HCT116 (cell line): ENCODE results near the gene SRPX. TPM values are rescaled to one million over a fixed set of nuclear protein-coding genes. Genes with fewer than 3 reads are reported as not detected.

ENCODE experiments used
- ATAC-seq: fragments of 200-7000 bp; cut with Tn5 transposase; 2 replicates; pipeline ENCODE4 v1.9.1; 2020; ENCODE audit warnings: mild to moderate bottlenecking, moderate library complexity
- BruUV-seq: library from RNA; stranded (reverse); fragments of 400-500 nt; replicated peaks from 2 replicates; lab custom pipeline; 2021; lab: Mats Ljungman, UMichigan
- CTCF ChIA-PET: fragments of 300-600 bp; sonication (Branson Sonifier 250); formaldehyde crosslinking; loops from one replicate; lab custom pipeline; 2021; ENCODE audit warnings: antibody characterized with exemption; lab: Charles Lee
- POLR2A ChIA-PET: fragments of 300-600, 350-600 bp; sonication (Branson Sonifier 250); formaldehyde crosslinking; loops from one replicate; lab custom pipeline; 2021; ENCODE audit warnings: antibody characterized with exemption; lab: Charles Lee
- RAD21 ChIA-PET, 2 experiments: fragments of 300-600 bp; sonication (Branson Sonifier 250); formaldehyde crosslinking; loops; one replicate each; lab custom pipeline; 2023; ENCODE audit warnings: low total read pairs in 2 of 2; ENCODE audit not compliant: uncharacterized antibody in 2 of 2, unreplicated experiment in 2 of 2, low non-redundant PET in 1 of 2; lab: Charles Lee
- DNase-seq: peaks from one replicate; pipeline ENCODE4 v3.0.0-alpha.2; 2010; ENCODE audit warnings: low read depth, low spot score
- H2AFZ ChIP-seq: fragments of 200-600 bp; shearing (Covaris generic), sonication (generic); 2 replicates; pipeline ENCODE4 v1.6.1; 2017; ENCODE audit warnings: low read depth, mixed run types, mixed read lengths, antibody characterized with exemption, low read length; ENCODE audit not compliant: poor library complexity, severe bottlenecking
- H3K27ac ChIP-seq: 2 replicates; pipeline ENCODE4 v1.5.1; 2012; ENCODE audit warnings: low read depth, low read length
- H3K27me3 ChIP-seq: fragments of 200-600 bp; sonication (generic); 2 replicates; pipeline ENCODE4 v1.6.1; 2016; ENCODE audit warnings: mixed run types, low read length, mixed read lengths; ENCODE audit not compliant: insufficient read depth
- H3K36me3 ChIP-seq, 2 experiments: fragments of 200-500 bp in 1 of 2; fragments of 200-600 bp in 1 of 2; sonication (Bioruptor generic) in 1 of 2; sonication (generic) in 1 of 2; 2 replicates each; pipeline versions ENCODE4 v1.5.1 to v1.6.1; 2014 to 2016; ENCODE audit warnings: low read length in 2 of 2, inconsistent platforms in 1 of 2, mixed read lengths in 1 of 2, mixed run types in 1 of 2; ENCODE audit not compliant: insufficient read depth in 2 of 2, control insufficient read depth in 1 of 2
- H3K4me1 ChIP-seq, 2 experiments: fragments of 200-600 bp in 1 of 2; sonication (generic) in 1 of 2; 2 replicates each; pipeline versions ENCODE4 v1.5.1 to v1.6.1; 2012 to 2017; ENCODE audit warnings: low read length in 2 of 2, inconsistent platforms in 1 of 2, mild to moderate bottlenecking in 1 of 2, mixed read lengths in 1 of 2, mixed run types in 1 of 2, moderate library complexity in 1 of 2; ENCODE audit not compliant: insufficient read depth in 2 of 2, control insufficient read depth in 1 of 2
- H3K4me2 ChIP-seq: fragments of 200-600 bp; sonication (generic); 2 replicates; pipeline ENCODE4 v1.6.1; 2017; ENCODE audit warnings: mixed run types, low read length, mixed read lengths
- H3K4me3 ChIP-seq, 2 experiments: fragments of 200-600 bp in 1 of 2; sonication (generic) in 1 of 2; replicated peaks in 1 of 2; 2 replicates each; pipeline ENCODE4 v1.5.1; 2011 to 2016; ENCODE audit warnings: low read length in 2 of 2, control low read depth in 1 of 2, low read depth in 1 of 2, mild to moderate bottlenecking in 1 of 2, mixed read lengths in 1 of 2, mixed run types in 1 of 2
- H3K79me2 ChIP-seq: fragments of 200-600 bp; sonication (generic); 2 replicates; pipeline ENCODE4 v1.6.1; 2017; ENCODE audit warnings: mild to moderate bottlenecking, mixed run types, low read length, moderate library complexity, mixed read lengths; ENCODE audit not compliant: insufficient read depth
- H3K9ac ChIP-seq: fragments of 200-600 bp; sonication (generic); 2 replicates; pipeline ENCODE4 v1.6.1; 2016; ENCODE audit warnings: low read length, mixed read lengths
- H3K9me2 ChIP-seq: fragments of 200-600 bp; sonication (generic), shearing (Covaris generic); 2 replicates; pipeline ENCODE4 v1.6.1; 2017; ENCODE audit warnings: mixed run types, mild to moderate bottlenecking, moderate library complexity; ENCODE audit not compliant: insufficient read depth
- H3K9me3 ChIP-seq, 2 experiments: fragments of 200-500 bp in 1 of 2; fragments of 200-600 bp in 1 of 2; sonication (Bioruptor generic) in 1 of 2; sonication (generic) in 1 of 2; 2 replicates each; pipeline ENCODE4 v1.6.1; 2014 to 2017; ENCODE audit warnings: low read length in 2 of 2, mixed read lengths in 2 of 2, inconsistent platforms in 1 of 2, low read depth in 1 of 2, mild to moderate bottlenecking in 1 of 2, mixed run types in 1 of 2, moderate library complexity in 1 of 2; ENCODE audit not compliant: control insufficient read depth in 1 of 2, insufficient read depth in 1 of 2
- H4K20me1 ChIP-seq: fragments of 200-600 bp; sonication (generic), shearing (Covaris generic); 2 replicates; pipeline ENCODE4 v1.6.1; 2017; ENCODE audit warnings: mixed run types, mild to moderate bottlenecking, moderate library complexity; ENCODE audit not compliant: insufficient read depth
- ATF3 ChIP-seq: IDR thresholded peaks from 2 replicates; pipeline ENCODE4 v1.6.1; 2012
- CBX3 ChIP-seq: IDR thresholded peaks from 2 replicates; pipeline ENCODE4 v1.6.1; 2012; ENCODE audit warnings: low read depth
- CEBPB ChIP-seq: IDR thresholded peaks from 2 replicates; pipeline ENCODE4 v1.6.1; 2012; ENCODE audit warnings: low read depth
- EGR1 ChIP-seq: IDR thresholded peaks from 2 replicates; pipeline ENCODE4 v1.6.1; 2012; ENCODE audit warnings: low read depth
- EZH2 ChIP-seq: fragments of 200-600 bp; sonication (generic); IDR thresholded peaks from 2 replicates; pipeline ENCODE4 v1.6.1; 2017; ENCODE audit warnings: antibody characterized with exemption, mixed run types
- FOSL1 ChIP-seq: IDR thresholded peaks from 2 replicates; pipeline ENCODE4 v1.6.1; 2012; ENCODE audit warnings: low read depth
- JUND ChIP-seq: IDR thresholded peaks from 2 replicates; pipeline ENCODE4 v1.6.1; 2012
- POLR2A ChIP-seq: IDR thresholded peaks from 2 replicates; pipeline ENCODE4 v1.7.0; 2011; ENCODE audit warnings: borderline replicate concordance; ENCODE audit not compliant: insufficient read depth, insufficient read length; ENCODE audit errors: extremely low read depth
- RAD21 ChIP-seq: IDR thresholded peaks from 2 replicates; pipeline ENCODE4 v1.6.1; 2012; ENCODE audit warnings: low read depth, mild to moderate bottlenecking
- SIN3A ChIP-seq: IDR thresholded peaks from 2 replicates; pipeline ENCODE4 v1.6.1; 2012; ENCODE audit warnings: low read depth
- SP1 ChIP-seq: IDR thresholded peaks from 2 replicates; pipeline ENCODE4 v1.6.1; 2012; ENCODE audit warnings: low read depth
- SRF ChIP-seq: IDR thresholded peaks from 2 replicates; pipeline ENCODE4 v1.6.1; 2012; ENCODE audit warnings: low read depth
- TCF7L2 ChIP-seq: IDR thresholded peaks from 2 replicates; pipeline ENCODE4 v1.7.0; 2011; ENCODE audit warnings: borderline replicate concordance, inconsistent platforms; ENCODE audit not compliant: insufficient read depth, insufficient read length; ENCODE audit errors: extremely low read depth
- YY1 ChIP-seq: IDR thresholded peaks from 2 replicates; pipeline ENCODE4 v1.6.1; 2011; ENCODE audit warnings: low read length, low read depth, moderate library complexity, mild to moderate bottlenecking; ENCODE audit not compliant: insufficient replicate concordance; ENCODE audit errors: extremely low read depth
- ZFX ChIP-seq: fragments of 450-650 bp; IDR thresholded peaks from 2 replicates; pipeline ENCODE4 v1.6.1; 2017
- ZNF274 ChIP-seq: fragments of 200-500 bp; sonication (Bioruptor generic); IDR thresholded peaks from 2 replicates; pipeline ENCODE4 v1.6.1; 2014; ENCODE audit warnings: mild to moderate bottlenecking, low read depth, low read length, inconsistent platforms
- intact Hi-C: fragments of 100-400 bp; cut with micrococcal nuclease; formaldehyde crosslinking; loops from 2 replicates; pipeline ENCODE4 v1.10.0; 2022
- total RNA-seq: library from RNA; stranded (reverse); gene quantifications from one replicate; pipeline ENCODE4 v1.2.1, GENCODE V29; 2021; ENCODE audit not compliant: unreplicated experiment
- TF ChIP-seq, protein P1 (sequence below), 3 experiments: fragments of 200-600 bp in 1 of 3; sonication (generic) in 1 of 3; IDR thresholded peaks in 2 of 3; conservative IDR thresholded peaks in 1 of 3; 2 replicates each; pipeline ENCODE4 v1.5.1; 2012 to 2017; ENCODE audit warnings: low read depth in 2 of 3, low read length in 2 of 3, antibody characterized with exemption in 1 of 3, borderline replicate concordance in 1 of 3, control low read depth in 1 of 3, mild to moderate bottlenecking in 1 of 3, mixed read lengths in 1 of 3, mixed run types in 1 of 3, moderate library complexity in 1 of 3; ENCODE audit not compliant: insufficient read depth in 1 of 3
- TF ChIP-seq, protein P2 (sequence below): IDR thresholded peaks from 2 replicates; pipeline ENCODE4 v1.6.1; 2012

SRPX gene
- total RNA-seq, 1 experiment from 2014 or later, result 18.2 TPM

GRCh38 chrX:38127961-38128360, 92.7 kb downstream of the SRPX start:
- TF ChIP-seq SP1 (no peak), EGR1 (no peak), CBX3 (no peak), SIN3A (no peak), FOSL1 (no peak)
- TF ChIP-seq, protein P1, sequence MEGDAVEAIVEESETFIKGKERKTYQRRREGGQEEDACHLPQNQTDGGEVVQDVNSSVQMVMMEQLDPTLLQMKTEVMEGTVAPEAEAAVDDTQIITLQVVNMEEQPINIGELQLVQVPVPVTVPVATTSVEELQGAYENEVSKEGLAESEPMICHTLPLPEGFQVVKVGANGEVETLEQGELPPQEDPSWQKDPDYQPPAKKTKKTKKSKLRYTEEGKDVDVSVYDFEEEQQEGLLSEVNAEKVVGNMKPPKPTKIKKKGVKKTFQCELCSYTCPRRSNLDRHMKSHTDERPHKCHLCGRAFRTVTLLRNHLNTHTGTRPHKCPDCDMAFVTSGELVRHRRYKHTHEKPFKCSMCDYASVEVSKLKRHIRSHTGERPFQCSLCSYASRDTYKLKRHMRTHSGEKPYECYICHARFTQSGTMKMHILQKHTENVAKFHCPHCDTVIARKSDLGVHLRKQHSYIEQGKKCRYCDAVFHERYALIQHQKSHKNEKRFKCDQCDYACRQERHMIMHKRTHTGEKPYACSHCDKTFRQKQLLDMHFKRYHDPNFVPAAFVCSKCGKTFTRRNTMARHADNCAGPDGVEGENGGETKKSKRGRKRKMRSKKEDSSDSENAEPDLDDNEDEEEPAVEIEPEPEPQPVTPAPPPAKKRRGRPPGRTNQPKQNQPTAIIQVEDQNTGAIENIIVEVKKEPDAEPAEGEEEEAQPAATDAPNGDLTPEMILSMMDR (IDR thresholded peaks at IDR 0.05 in 2 of 3, conservative IDR thresholded peaks at IDR 0.05 in 1 of 3; ENCODE audit: borderline replicate concordance in 1 of 3, insufficient read depth in 1 of 3, low read depth in 2 of 3, low read length in 2 of 3), result no peak
- no peaks in the 10 kb centered on the region for H3K4me1 ChIP-seq
- H3K36me3 ChIP-seq, result no peaks in the 10 kb centered on the region
- H3K27me3 ChIP-seq, result no peaks in the 10 kb centered on the region
- no peaks in the 10 kb centered on the region for H4K20me1 ChIP-seq
- ChIA-PET RAD21 (no interaction called here), CTCF (no interaction called here), POLR2A (no interaction called here)
- H3K79me2 ChIP-seq, result no peaks in the 10 kb centered on the region
- H3K9ac ChIP-seq, result no peak overlapping the region
- no peak overlapping the region for H2AFZ ChIP-seq
- no peak overlapping the region for H3K4me3 ChIP-seq
- no peak overlapping the region for H3K4me2 ChIP-seq
- no peak for ATAC-seq
- intact Hi-C loops, result no loop called here
- no peak overlapping the region for H3K27ac ChIP-seq
- BruUV-seq, result no TSS peak
- H3K9me2 ChIP-seq, result no peaks in the 10 kb centered on the region
- DNase-seq, result no peak
- no peaks in the 10 kb centered on the region for H3K9me3 ChIP-seq

GRCh38 chrX:38126179-38126578, 94.5 kb downstream of the SRPX start:
- ChIA-PET POLR2A (no interaction called here), RAD21 (no interaction called here), CTCF (no interaction called here)
- H3K4me1 ChIP-seq, result no peaks in the 10 kb centered on the region
- intact Hi-C loops, result no loop called here
- no peak overlapping the region for H3K4me3 ChIP-seq
- H2AFZ ChIP-seq, result no peak overlapping the region
- H3K9me3 ChIP-seq, result no peaks in the 10 kb centered on the region
- no peak overlapping the region for H3K27ac ChIP-seq
- no peaks in the 10 kb centered on the region for H3K27me3 ChIP-seq
- no peaks in the 10 kb centered on the region for H4K20me1 ChIP-seq
- H3K36me3 ChIP-seq, result no peaks in the 10 kb centered on the region
- no peaks in the 10 kb centered on the region for H3K9me2 ChIP-seq
- DNase-seq (no peak), ATAC-seq (no peak)
- H3K9ac ChIP-seq, result no peak overlapping the region
- no peaks in the 10 kb centered on the region for H3K79me2 ChIP-seq
- no peak overlapping the region for H3K4me2 ChIP-seq
- TF ChIP-seq SP1 (no peak), YY1 (no peak), TCF7L2 (no peak), SRF (no peak), ATF3 (no peak), RAD21 (no peak), ZNF274 (no peak), SIN3A (no peak), POLR2A (no peak), JUND (no peak), CEBPB (no peak), ZFX (no peak), EZH2 (no peak), EGR1 (no peak), FOSL1 (no peak), CBX3 (no peak)
- TF ChIP-seq, protein P2, sequence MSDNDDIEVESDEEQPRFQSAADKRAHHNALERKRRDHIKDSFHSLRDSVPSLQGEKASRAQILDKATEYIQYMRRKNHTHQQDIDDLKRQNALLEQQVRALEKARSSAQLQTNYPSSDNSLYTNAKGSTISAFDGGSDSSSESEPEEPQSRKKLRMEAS, result no peak
- no TSS peak for BruUV-seq
